HEK293 (cell line): ENCODE results near the gene TRIM3.

Experiments
- CTCF ChIA-PET: fragments of 350-600 bp; formaldehyde crosslinking; extraction: SDS; loops from one replicate; lab custom pipeline; 2021; ENCODE audit warnings: antibody characterized with exemption; lab: Yijun Ruan, JAX
- POLR2A ChIA-PET: fragments of 300-600 bp; formaldehyde crosslinking; extraction: SDS; loops from one replicate; lab custom pipeline; 2020; ENCODE audit warnings: antibody characterized with exemption, inconsistent platforms; lab: Yijun Ruan, JAX
- H3K27ac ChIP-seq: fragments of 200-500 bp; sonication (Bioruptor generic); 2 replicates; pipeline ENCODE4 v1.5.1; 2014; ENCODE audit warnings: low read depth, low read length, control low read depth, inconsistent platforms; ENCODE audit errors: extremely low read depth
- H3K36me3 ChIP-seq, 2 experiments: fragments of 200-500 bp in 1 of 2; sonication (Bioruptor generic) in 1 of 2; 1 replicate in 1 of 2; 2 replicates in 1 of 2; pipeline ENCODE4 v1.5.1; 2014 to 2017; ENCODE audit warnings: inconsistent platforms in 2 of 2, low read length in 2 of 2; ENCODE audit not compliant: control insufficient read depth in 2 of 2, insufficient read depth in 1 of 2
- H3K4me1 ChIP-seq: fragments of 200-500 bp; sonication (Bioruptor generic); 2 replicates; pipeline ENCODE4 v1.5.1; 2014; ENCODE audit warnings: mild to moderate bottlenecking, low read length, inconsistent platforms; ENCODE audit not compliant: control insufficient read depth, insufficient read depth
- H3K4me3 ChIP-seq: 2 replicates; pipeline ENCODE4 v1.5.1; 2011; ENCODE audit warnings: low read depth, mild to moderate bottlenecking, control low read depth, low read length, moderate library complexity
- H3K9me3 ChIP-seq: fragments of 200-500 bp; sonication (Bioruptor generic); 2 replicates; pipeline ENCODE4 v1.5.1; 2014; ENCODE audit warnings: low read depth, low read length, inconsistent platforms; ENCODE audit not compliant: control insufficient read depth, insufficient read depth
- ELK4 ChIP-seq: IDR thresholded peaks from 2 replicates; pipeline ENCODE4 v1.6.1; 2011; ENCODE audit warnings: mild to moderate bottlenecking, low read depth, low read length, borderline replicate concordance
- INSM2 ChIP-seq: fragments of 450-650 bp; formaldehyde crosslinking; IDR thresholded peaks from 2 replicates; pipeline ENCODE4 v1.5.1; 2016; ENCODE audit warnings: missing biosample characterization, missing genetic modification characterization
- TSHZ1 ChIP-seq: fragments of 450-650 bp; formaldehyde crosslinking; IDR thresholded peaks from 2 replicates; pipeline ENCODE4 v1.5.1; 2016; ENCODE audit warnings: missing biosample characterization, missing genetic modification characterization, borderline replicate concordance
- YY2 ChIP-seq: fragments of 450-650 bp; formaldehyde crosslinking; IDR thresholded peaks from 2 replicates; pipeline ENCODE4 v1.5.1; 2016; ENCODE audit warnings: missing biosample characterization, missing genetic modification characterization
- ZBTB44 ChIP-seq: fragments of 450-650 bp; IDR thresholded peaks from 2 replicates; pipeline ENCODE4 v1.5.1; 2018; ENCODE audit warnings: missing biosample characterization, mild to moderate bottlenecking, missing genetic modification characterization
- ZNF121 ChIP-seq: fragments of 450-650 bp; formaldehyde crosslinking; IDR thresholded peaks from 2 replicates; pipeline ENCODE4 v1.5.1; 2016; ENCODE audit warnings: missing biosample characterization, missing genetic modification characterization
- ZNF280C ChIP-seq: fragments of 450-650 bp; formaldehyde crosslinking; IDR thresholded peaks from 2 replicates; pipeline ENCODE4 v1.5.1; 2016; ENCODE audit warnings: missing biosample characterization, missing genetic modification characterization
- ZNF292 ChIP-seq: fragments of 450-650 bp; formaldehyde crosslinking; IDR thresholded peaks from 2 replicates; pipeline ENCODE4 v1.5.1; 2016; ENCODE audit warnings: low read depth, missing biosample characterization, missing genetic modification characterization, borderline replicate concordance
- ZNF335 ChIP-seq: fragments of 450-650 bp; formaldehyde crosslinking; conservative IDR thresholded peaks from 2 replicates; pipeline ENCODE4 v1.5.1; 2016; ENCODE audit warnings: missing biosample characterization, missing genetic modification characterization
- ZNF37A ChIP-seq: fragments of 450-650 bp; IDR thresholded peaks from 2 replicates; pipeline ENCODE4 v1.5.1; 2018; ENCODE audit warnings: missing biosample characterization, missing genetic modification characterization
- ZNF513 ChIP-seq: fragments of 450-650 bp; IDR thresholded peaks from 2 replicates; pipeline ENCODE4 v1.5.1; 2018; ENCODE audit warnings: missing biosample characterization, missing genetic modification characterization
- ZNF677 ChIP-seq: fragments of 450-650 bp; IDR thresholded peaks from 2 replicates; pipeline ENCODE4 v1.5.0; 2018; ENCODE audit warnings: missing biosample characterization, mild to moderate bottlenecking, missing genetic modification characterization, moderate library complexity
- ZNF692 ChIP-seq: fragments of 450-650 bp; formaldehyde crosslinking; IDR thresholded peaks from 2 replicates; pipeline ENCODE4 v1.5.1; 2016; ENCODE audit warnings: missing biosample characterization, missing genetic modification characterization
- ZNF701 ChIP-seq: fragments of 450-650 bp; formaldehyde crosslinking; IDR thresholded peaks from 2 replicates; pipeline ENCODE4 v1.5.1; 2016; ENCODE audit warnings: missing biosample characterization, missing genetic modification characterization
- ZNF747 ChIP-seq: fragments of 450-650 bp; formaldehyde crosslinking; IDR thresholded peaks from 2 replicates; pipeline ENCODE4 v1.5.1; 2016; ENCODE audit warnings: missing biosample characterization, missing genetic modification characterization

The TRIM3 gene

GRCh38 chr11:6469599-6469998 is 4.1 kb downstream of the TRIM3 start:
- TF ChIP-seq ZNF335 (tag by site-specific recombination) (0 out of 2 replicates have a peak, but pooled peaks have one; percentile 13), ZNF513 (tag by site-specific recombination) (peak; percentile 32; the same call in 1 of the 2 replicates), YY2 (tag by site-specific recombination) (no peak)
- TF ChIP-seq, all 188 proteins: peak for 2
- H3K4me1 ChIP-seq: no peaks in the 10 kb centered on the region
- CTCF ChIA-PET: interaction anchor here (0.9 to 2.4 kb wide), 4 partner anchors 24 to 90 kb away, joined by 3 to 12 read pairs (median 8); no protein-coding TSS in a partner anchor
- peaks cover 0 to 13% of the 10 kb centered on the region in 2 experiments; a peak in 1 of 3 replicates for H3K36me3 ChIP-seq
- no peaks in the 10 kb centered on the region for H3K9me3 ChIP-seq
- POLR2A ChIA-PET: interaction anchor here (0.8 to 1.7 kb wide), 6 partner anchors 13 to 235 kb away, joined by 3 to 40 read pairs (median 8); partner anchors contain the start of genes APBB1, ARFIP2, FHIP1B and SMPD1
- H3K27ac ChIP-seq: no peak overlapping the region
- H3K4me3 ChIP-seq: no peak overlapping the region

GRCh38 chr11:6468712-6469495 is 4.8 kb downstream of the TRIM3 start:
- CTCF ChIA-PET: interaction anchor here (0.6 to 2.4 kb wide), 8 partner anchors 19 to 90 kb away, joined by 3 to 12 read pairs (median 4); no protein-coding TSS in a partner anchor
- Histone ChIP-seq H3K4me3 (no peak overlapping the region), H3K36me3 (peaks cover 0 to 19% of the 10 kb centered on the region in 2 experiments; a peak in 1 of 3 replicates), H3K9me3 (no peaks in the 10 kb centered on the region), H3K4me1 (no peaks in the 10 kb centered on the region), H3K27ac (no peak overlapping the region)
- POLR2A ChIA-PET: interaction anchor here (0.8 to 1.7 kb wide), 6 partner anchors 13 to 234 kb away, joined by 3 to 40 read pairs (median 8); partner anchors contain the start of genes APBB1, ARFIP2, FHIP1B and SMPD1
- no peak for TF ChIP-seq TSHZ1
- no peak for TF ChIP-seq ZNF701 (tag by site-specific recombination)
- no peak for TF ChIP-seq ZNF692
- no peak for TF ChIP-seq ZNF677
- no peak for TF ChIP-seq ZBTB44 (tag by site-specific recombination)
- TF ChIP-seq ZNF335 (tag by site-specific recombination): peak; percentile 81
- no peak for TF ChIP-seq ZNF292 (tag by site-specific recombination)
- no peak for TF ChIP-seq ELK4
- no peak for TF ChIP-seq ZNF121 (tag by site-specific recombination)
- no peak for TF ChIP-seq INSM2 (tag by site-specific recombination)
- TF ChIP-seq ZNF37A (tag by site-specific recombination): no peak
- no peak for TF ChIP-seq ZNF280C
- no peak for TF ChIP-seq ZNF747 (tag by site-specific recombination)
